Neural progenitor cell (in vitro differentiated cells): ENCODE measurements around the gene TNFRSF19. TPM values are rescaled to one million over a fixed set of nuclear protein-coding genes. Genes with fewer than 3 reads are reported as not detected.

Source experiments
- DNase-seq: peaks from one replicate; pipeline ENCODE4 v3.0.0-alpha.2; 2016; ENCODE audit warnings: low spot score
- H2AFZ ChIP-seq: fragments of 200-600 bp; sonication (generic); replicated peaks from 2 replicates; pipeline ENCODE4 v1.6.1; 2016; ENCODE audit warnings: antibody characterized with exemption
- H3F3A ChIP-seq: fragments of 200-600 bp; sonication (generic); 2 replicates; pipeline ENCODE4 v1.6.1; 2016; ENCODE audit warnings: antibody characterized with exemption, low read depth
- H3K27ac ChIP-seq: fragments of 200-600 bp; sonication (generic); 2 replicates; pipeline ENCODE4 v1.5.1; 2016; ENCODE audit warnings: mild to moderate bottlenecking
- H3K27me3 ChIP-seq: fragments of 200-600 bp; sonication (generic); 2 replicates; pipeline ENCODE4 v1.6.1; 2016; ENCODE audit warnings: mild to moderate bottlenecking, moderate library complexity
- H3K36me3 ChIP-seq: fragments of 200-600 bp; sonication (generic); 2 replicates; pipeline ENCODE4 v1.5.1; 2016
- H3K4me1 ChIP-seq: fragments of 200-600 bp; sonication (generic); 2 replicates; pipeline ENCODE4 v1.6.1; 2016; ENCODE audit warnings: mixed run types
- H3K4me2 ChIP-seq: fragments of 200-600 bp; sonication (generic); 2 replicates; pipeline ENCODE4 v1.6.1; 2016
- H3K4me3 ChIP-seq: fragments of 200-600 bp; sonication (generic); 2 replicates; pipeline ENCODE4 v1.5.1; 2016
- H3K79me2 ChIP-seq: fragments of 200-600 bp; sonication (generic); 2 replicates; pipeline ENCODE4 v1.6.1; 2016; ENCODE audit warnings: low read depth
- H3K9ac ChIP-seq: fragments of 200-600 bp; sonication (generic); 2 replicates; pipeline ENCODE4 v1.6.1; 2016
- H3K9me3 ChIP-seq: fragments of 200-600 bp; sonication (generic); 2 replicates; pipeline ENCODE4 v1.5.1; 2016; ENCODE audit warnings: low read depth
- H4K20me1 ChIP-seq: fragments of 200-600 bp; sonication (generic); 2 replicates; pipeline ENCODE4 v1.6.1; 2016; ENCODE audit warnings: low read depth
- H3K27ac Mint-ChIP-seq: 3 replicates; pipeline ENCODE4 v1.8.0; 2021; ENCODE audit warnings: mixed read lengths
- H3K27me3 Mint-ChIP-seq: 2 replicates; pipeline ENCODE4 v1.8.0; 2022; ENCODE audit warnings: low read depth, mild to moderate bottlenecking, inconsistent platforms, moderate library complexity, mixed read lengths; ENCODE audit not compliant: insufficient read depth
- H3K36me3 Mint-ChIP-seq: 3 replicates; pipeline ENCODE4 v1.8.0; 2021; ENCODE audit warnings: mixed read lengths
- H3K4me1 Mint-ChIP-seq: 3 replicates; pipeline ENCODE4 v1.8.0; 2021; ENCODE audit warnings: mixed read lengths
- H3K4me3 Mint-ChIP-seq: 3 replicates; pipeline ENCODE4 v1.8.0; 2021; ENCODE audit warnings: mild to moderate bottlenecking, moderate library complexity, mixed read lengths
- H3K9me3 Mint-ChIP-seq: 3 replicates; pipeline ENCODE4 v1.8.0; 2020; ENCODE audit warnings: mixed read lengths
- EZH2 ChIP-seq: fragments of 200-600 bp; sonication (generic); IDR thresholded peaks from 2 replicates; pipeline ENCODE4 v1.6.1; 2017; ENCODE audit warnings: antibody characterized with exemption, mild to moderate bottlenecking, moderate library complexity
- EZH2phosphoT487 ChIP-seq: fragments of 200-600 bp; sonication (generic); IDR thresholded peaks from 2 replicates; pipeline ENCODE4 v1.6.1; 2017; ENCODE audit warnings: antibody characterized with exemption
- total RNA-seq: library from RNA; depleted of rRNA; stranded (reverse); fragments of >200 nt; gene quantifications from 2 replicates; pipeline ENCODE4 v1.2.3, GENCODE V29; 2015; ENCODE audit warnings: low replicate concordance
- TF ChIP-seq, protein P1 (sequence below): fragments of 200-600 bp; sonication (generic); IDR thresholded peaks from 2 replicates; pipeline ENCODE4 v1.5.1; 2017; ENCODE audit warnings: antibody characterized with exemption, mild to moderate bottlenecking

The TNFRSF19 gene
- total RNA-seq, 1 donor from 2014 or later, result 31.7 TPM

- Histone ChIP-seq H3K4me2 (no peak overlapping the region), H3K27ac (no peak overlapping the region), H2AFZ (peak overlapping the region; percentile 9), H3K9me3 (no peaks in the 10 kb centered on the region), H3K4me3 (no peak overlapping the region), H3K79me2 (no peaks in the 10 kb centered on the region), H3K4me1 (peaks cover 12% of the 10 kb centered on the region), H3K36me3 (no peaks in the 10 kb centered on the region), H3K9ac (no peak overlapping the region), H3F3A (no peaks in the 10 kb centered on the region), H4K20me1 (no peaks in the 10 kb centered on the region), H3K27me3 (no peaks in the 10 kb centered on the region)
- no peaks in the 10 kb centered on the region for H3K36me3 Mint-ChIP-seq
- no peak overlapping the region for H3K27ac Mint-ChIP-seq
- H3K27me3 Mint-ChIP-seq, result peaks cover 9% of the 10 kb centered on the region
- no peak overlapping the region for H3K4me3 Mint-ChIP-seq
- no peak for TF ChIP-seq EZH2phosphoT487
- TF ChIP-seq, protein P1, sequence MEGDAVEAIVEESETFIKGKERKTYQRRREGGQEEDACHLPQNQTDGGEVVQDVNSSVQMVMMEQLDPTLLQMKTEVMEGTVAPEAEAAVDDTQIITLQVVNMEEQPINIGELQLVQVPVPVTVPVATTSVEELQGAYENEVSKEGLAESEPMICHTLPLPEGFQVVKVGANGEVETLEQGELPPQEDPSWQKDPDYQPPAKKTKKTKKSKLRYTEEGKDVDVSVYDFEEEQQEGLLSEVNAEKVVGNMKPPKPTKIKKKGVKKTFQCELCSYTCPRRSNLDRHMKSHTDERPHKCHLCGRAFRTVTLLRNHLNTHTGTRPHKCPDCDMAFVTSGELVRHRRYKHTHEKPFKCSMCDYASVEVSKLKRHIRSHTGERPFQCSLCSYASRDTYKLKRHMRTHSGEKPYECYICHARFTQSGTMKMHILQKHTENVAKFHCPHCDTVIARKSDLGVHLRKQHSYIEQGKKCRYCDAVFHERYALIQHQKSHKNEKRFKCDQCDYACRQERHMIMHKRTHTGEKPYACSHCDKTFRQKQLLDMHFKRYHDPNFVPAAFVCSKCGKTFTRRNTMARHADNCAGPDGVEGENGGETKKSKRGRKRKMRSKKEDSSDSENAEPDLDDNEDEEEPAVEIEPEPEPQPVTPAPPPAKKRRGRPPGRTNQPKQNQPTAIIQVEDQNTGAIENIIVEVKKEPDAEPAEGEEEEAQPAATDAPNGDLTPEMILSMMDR, result no peak
- no peak for TF ChIP-seq EZH2
- no peaks in the 10 kb centered on the region for H3K9me3 Mint-ChIP-seq
- no peak for DNase-seq
- H3K4me1 Mint-ChIP-seq, result peaks cover 17% of the 10 kb centered on the region
These were observed 131.4 kb downstream of the TNFRSF19 start for GRCh38 chr13:23701636-23702035.

- Mint-ChIP-seq H3K9me3 (no peaks in the 10 kb centered on the region), H3K27ac (no peak overlapping the region), H3K4me1 (peaks cover 15% of the 10 kb centered on the region), H3K4me3 (no peak overlapping the region), H3K27me3 (peaks cover 13% of the 10 kb centered on the region), H3K36me3 (no peaks in the 10 kb centered on the region)
- Histone ChIP-seq H3K79me2 (no peaks in the 10 kb centered on the region), H3K4me1 (peaks cover 8% of the 10 kb centered on the region), H2AFZ (no peak overlapping the region), H3K4me3 (no peak overlapping the region), H3K4me2 (no peak overlapping the region), H3K9me3 (no peaks in the 10 kb centered on the region), H3F3A (no peaks in the 10 kb centered on the region), H3K9ac (no peak overlapping the region), H4K20me1 (no peaks in the 10 kb centered on the region), H3K36me3 (no peaks in the 10 kb centered on the region), H3K27ac (no peak overlapping the region), H3K27me3 (no peaks in the 10 kb centered on the region)
- TF ChIP-seq, protein P1, result no peak
- TF ChIP-seq EZH2 (no peak), EZH2phosphoT487 (no peak)
- DNase-seq, result no peak
These were observed 133.1 kb downstream of the TNFRSF19 start for GRCh38 chr13:23703246-23703860.

- no peaks in the 10 kb centered on the region for H3K27me3 ChIP-seq
- H3K79me2 ChIP-seq, result no peaks in the 10 kb centered on the region
- H3K4me2 ChIP-seq, result no peak overlapping the region
- Mint-ChIP-seq H3K4me3 (no peak overlapping the region), H3K27me3 (peaks cover 10% of the 10 kb centered on the region), H3K36me3 (no peaks in the 10 kb centered on the region), H3K9me3 (no peaks in the 10 kb centered on the region), H3K4me1 (peaks cover 15% of the 10 kb centered on the region), H3K27ac (no peak overlapping the region)
- peaks cover 8% of the 10 kb centered on the region for H3K4me1 ChIP-seq
- H3K27ac ChIP-seq, result no peak overlapping the region
- DNase-seq, result no peak
- TF ChIP-seq EZH2phosphoT487, result no peak
- TF ChIP-seq, protein P1, result no peak
- TF ChIP-seq EZH2, result no peak
- no peaks in the 10 kb centered on the region for H4K20me1 ChIP-seq
- no peaks in the 10 kb centered on the region for H3K36me3 ChIP-seq
- H3F3A ChIP-seq, result peaks cover 5% of the 10 kb centered on the region
- H3K9me3 ChIP-seq, result no peaks in the 10 kb centered on the region
- peak overlapping the region; percentile 54 for H2AFZ ChIP-seq
- no peak overlapping the region for H3K4me3 ChIP-seq
- H3K9ac ChIP-seq, result no peak overlapping the region
These were observed 135.4 kb downstream of the TNFRSF19 start for GRCh38 chr13:23705583-23705982.
